Karpas-422 (cell line): ENCODE results near the gene CDC42SE2. TPM values are rescaled to one million over a fixed set of nuclear protein-coding genes. Genes with fewer than 3 reads are reported as not detected.
"Not testable (repeated sequence)": the region's sequence is repeated elsewhere in the genome, so short reads cannot be mapped to it uniquely, and the experiment has no call there.

ENCODE experiments used
- DNase-seq: peaks from one replicate; pipeline ENCODE4 v3.0.0-alpha.2; 2015
- H2AFZ ChIP-seq: fragments of 200-600 bp; sonication (generic); 2 replicates; pipeline ENCODE4 v1.6.1; 2014; ENCODE audit warnings: antibody characterized with exemption, low read length, mixed read lengths
- H3K27ac ChIP-seq: fragments of 200-600 bp; sonication (generic); 2 replicates; pipeline ENCODE4 v1.5.1; 2014; ENCODE audit warnings: mild to moderate bottlenecking, low read length, moderate library complexity
- H3K27me3 ChIP-seq: fragments of 200-600 bp; sonication (generic); 2 replicates; pipeline ENCODE4 v1.6.1; 2014; ENCODE audit warnings: low read length, mixed read lengths
- H3K36me3 ChIP-seq: fragments of 200-600 bp; sonication (generic); 2 replicates; pipeline ENCODE4 v1.6.1; 2014; ENCODE audit warnings: low read length, mixed read lengths; ENCODE audit not compliant: insufficient read depth
- H3K4me1 ChIP-seq: fragments of 200-600 bp; sonication (generic); 2 replicates; pipeline ENCODE4 v1.6.1; 2014; ENCODE audit warnings: mild to moderate bottlenecking, low read length, mixed read lengths
- H3K4me2 ChIP-seq: fragments of 200-600 bp; sonication (generic); 2 replicates; pipeline ENCODE4 v1.6.1; 2014; ENCODE audit warnings: low read length, low read depth, mild to moderate bottlenecking; ENCODE audit not compliant: poor library complexity, severe bottlenecking
- H3K4me3 ChIP-seq: fragments of 200-600 bp; sonication (generic); 2 replicates; pipeline ENCODE4 v1.5.1; 2014; ENCODE audit warnings: mild to moderate bottlenecking, antibody characterized with exemption, low read length, mixed read lengths
- H3K79me2 ChIP-seq: fragments of 200-600 bp; sonication (generic); 2 replicates; pipeline ENCODE4 v1.6.1; 2014; ENCODE audit warnings: mild to moderate bottlenecking, low read length, mixed read lengths
- H3K9ac ChIP-seq: fragments of 200-600 bp; sonication (generic); 2 replicates; pipeline ENCODE4 v1.6.0; 2014; ENCODE audit warnings: low read length
- H3K9me2 ChIP-seq: fragments of 200-600 bp; sonication (generic), shearing (Covaris generic); replicated peaks from 2 replicates; pipeline ENCODE4 v1.6.0; 2014; ENCODE audit warnings: mild to moderate bottlenecking, low read length, moderate library complexity; ENCODE audit not compliant: insufficient read depth
- H3K9me3 ChIP-seq: fragments of 300-700, 200-600 bp; sonication (generic); 2 replicates; pipeline ENCODE4 v1.6.1; 2014; ENCODE audit warnings: low read length, mixed read lengths
- H4K20me1 ChIP-seq: fragments of 200-600 bp; sonication (generic); 2 replicates; pipeline ENCODE4 v1.6.1; 2014; ENCODE audit warnings: mild to moderate bottlenecking, antibody characterized with exemption, low read length, low read depth; ENCODE audit not compliant: insufficient read depth
- total RNA-seq: library from RNA; depleted of rRNA; stranded (reverse); fragments of >200 nt; shearing (Covaris generic); gene quantifications from 2 replicates; pipeline ENCODE4 v1.2.3, GENCODE V29; 2014; ENCODE audit warnings: low replicate concordance

The CDC42SE2 gene
- total RNA-seq, 1 experiment from 2014 or later, result 143 TPM

GRCh38 chr5:131274326-131275063, 10.6 kb downstream of the CDC42SE2 start:
- Histone ChIP-seq H3K27me3 (no peaks in the 10 kb centered on the region), H3K4me1 (peaks cover 84% of the 10 kb centered on the region), H3K36me3 (peaks cover 3% of the 10 kb centered on the region; the same call in 1 of the 2 replicates), H3K27ac (peak overlapping the region; percentile 81), H3K9me3 (no peaks in the 10 kb centered on the region), H3K4me2 (peak overlapping the region; percentile 54), H3K9ac (peak overlapping the region; percentile 40), H3K79me2 (peaks cover 92% of the 10 kb centered on the region), H3K9me2 (no peaks in the 10 kb centered on the region), H3K4me3 (peak overlapping the region; percentile 40; the same call in 1 of the 2 replicates), H2AFZ (no peak overlapping the region), H4K20me1 (no peaks in the 10 kb centered on the region)
- DNase-seq, result no peak

GRCh38 chr5:131276072-131276471, 12.2 kb downstream of the CDC42SE2 start:
- no peak for DNase-seq
- Histone ChIP-seq H4K20me1 (no peaks in the 10 kb centered on the region), H3K27me3 (no peaks in the 10 kb centered on the region), H3K4me2 (peak overlapping the region; percentile 36), H3K79me2 (peaks cover 92% of the 10 kb centered on the region), H3K4me1 (peaks cover 84% of the 10 kb centered on the region), H3K9me2 (no peaks in the 10 kb centered on the region), H3K4me3 (no peak overlapping the region), H2AFZ (no peak overlapping the region), H3K27ac (peak overlapping the region; percentile 81), H3K9ac (no peak overlapping the region), H3K9me3 (no peaks in the 10 kb centered on the region), H3K36me3 (peaks cover 3% of the 10 kb centered on the region; the same call in 1 of the 2 replicates)

- DNase-seq, result no peak
- peak overlapping the region; percentile 71 for H3K27ac ChIP-seq
- H3K79me2 ChIP-seq, result peaks cover 92% of the 10 kb centered on the region
- no peaks in the 10 kb centered on the region for H3K27me3 ChIP-seq
- no peak overlapping the region for H3K9ac ChIP-seq
- peaks cover 83% of the 10 kb centered on the region for H3K4me1 ChIP-seq
- no peaks in the 10 kb centered on the region for H3K9me3 ChIP-seq
- no peak overlapping the region for H3K4me2 ChIP-seq
- no peaks in the 10 kb centered on the region for H3K9me2 ChIP-seq
- no peak overlapping the region for H2AFZ ChIP-seq
- H3K36me3 ChIP-seq, result peaks cover 13% of the 10 kb centered on the region; the same call in 1 of the 2 replicates
- H3K4me3 ChIP-seq, result no peak overlapping the region
- no peaks in the 10 kb centered on the region for H4K20me1 ChIP-seq
Measured at GRCh38 chr5:131277447-131277846, 13.6 kb downstream of the CDC42SE2 start.

GRCh38 chr5:131277875-131278740, 14.3 kb downstream of the CDC42SE2 start:
- Histone ChIP-seq H3K9me3 (no peaks in the 10 kb centered on the region), H4K20me1 (no peaks in the 10 kb centered on the region), H3K9me2 (no peaks in the 10 kb centered on the region), H3K79me2 (peaks cover 92% of the 10 kb centered on the region), H2AFZ (no peak overlapping the region), H3K27me3 (no peaks in the 10 kb centered on the region), H3K36me3 (peaks cover 13% of the 10 kb centered on the region; the same call in 1 of the 2 replicates), H3K9ac (no peak overlapping the region), H3K27ac (peak overlapping the region; percentile 71), H3K4me1 (peaks cover 79% of the 10 kb centered on the region), H3K4me2 (no peak overlapping the region), H3K4me3 (no peak overlapping the region)
- DNase-seq, result peak; percentile 60

GRCh38 chr5:131278741-131279124, 14.9 kb downstream of the CDC42SE2 start:
- H3K27me3 ChIP-seq, DNase-seq, H3K4me3 ChIP-seq, H4K20me1 ChIP-seq, H3K9me3 ChIP-seq, H3K9me2 ChIP-seq, H2AFZ ChIP-seq, H3K9ac ChIP-seq: not testable (repeated sequence)
- H3K4me2 ChIP-seq, result peak overlapping the region; percentile 52
- H3K79me2 ChIP-seq, result peaks cover 96% of the 10 kb centered on the region
- peaks cover 78% of the 10 kb centered on the region for H3K4me1 ChIP-seq
- H3K27ac ChIP-seq, result peak overlapping the region; percentile 67
- peaks cover 13% of the 10 kb centered on the region; the same call in 1 of the 2 replicates for H3K36me3 ChIP-seq

GRCh38 chr5:131279204-131279603, 15.4 kb downstream of the CDC42SE2 start:
- DNase-seq, result peak; percentile 68
- no peak overlapping the region for H2AFZ ChIP-seq
- H3K36me3 ChIP-seq, result peaks cover 16% of the 10 kb centered on the region; the same call in 1 of the 2 replicates
- peaks cover 77% of the 10 kb centered on the region for H3K4me1 ChIP-seq
- H3K27ac ChIP-seq, result peak overlapping the region; percentile 67
- H3K9me3 ChIP-seq, result no peaks in the 10 kb centered on the region
- no peaks in the 10 kb centered on the region for H3K9me2 ChIP-seq
- no peaks in the 10 kb centered on the region for H4K20me1 ChIP-seq
- peak overlapping the region; percentile 2; the same call in 1 of the 2 replicates for H3K9ac ChIP-seq
- H3K27me3 ChIP-seq, result no peaks in the 10 kb centered on the region
- H3K4me2 ChIP-seq, result peak overlapping the region; percentile 52
- H3K4me3 ChIP-seq, result peak overlapping the region; percentile 3; the same call in 1 of the 2 replicates
- H3K79me2 ChIP-seq, result peaks cover 96% of the 10 kb centered on the region

GRCh38 chr5:131280417-131280816, 16.6 kb downstream of the CDC42SE2 start:
- no peak overlapping the region for H2AFZ ChIP-seq
- H3K9ac ChIP-seq, result 0 out of 2 replicates have a peak overlapping the region, but pooled peaks have one; percentile 2
- H3K79me2 ChIP-seq, result peaks cover 96% of the 10 kb centered on the region
- H3K9me2 ChIP-seq, result no peaks in the 10 kb centered on the region
- H3K9me3 ChIP-seq, result no peaks in the 10 kb centered on the region
- H3K4me2 ChIP-seq, result peak overlapping the region; percentile 52
- H4K20me1 ChIP-seq, result no peaks in the 10 kb centered on the region
- no peak overlapping the region for H3K4me3 ChIP-seq
- no peak for DNase-seq
- H3K4me1 ChIP-seq, result peaks cover 72% of the 10 kb centered on the region
- H3K27ac ChIP-seq, result peak overlapping the region; percentile 67
- H3K36me3 ChIP-seq, result peaks cover 20% of the 10 kb centered on the region; the same call in 1 of the 2 replicates
- no peaks in the 10 kb centered on the region for H3K27me3 ChIP-seq
